ENCODE data around the gene ITM2B.
"Not testable (repeated sequence)": the region's sequence is repeated elsewhere in the genome, so short reads cannot be mapped to it uniquely, and the experiment has no call there.

ITM2B gene

DNA sequence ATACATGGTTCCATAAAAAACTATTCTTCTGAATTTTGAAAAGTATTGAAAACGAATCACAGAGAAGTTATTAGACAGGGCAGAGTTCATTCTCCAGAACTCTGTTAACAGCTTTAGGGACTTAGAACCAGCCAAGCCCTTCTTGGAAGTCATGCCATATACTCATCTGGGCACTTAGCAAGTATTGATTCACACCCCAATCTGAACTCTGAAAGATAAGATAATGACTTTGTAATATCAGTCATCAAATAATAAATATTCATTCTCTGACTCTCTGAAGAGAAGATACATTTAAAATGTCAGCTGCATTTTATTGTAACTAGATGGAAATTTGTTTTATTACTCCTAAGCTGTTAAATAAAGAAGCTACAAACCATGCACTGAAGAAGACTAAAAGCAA lies 43.8 kb upstream of the ITM2B start:
- Histone ChIP-seq H3K27me3 (ENCODE audit: insufficient read depth, low read length, poor library complexity) (no peaks in the 10 kb centered on the region), H3K36me3 (ENCODE audit: control insufficient read depth, insufficient read depth, low read length) (no peaks in the 10 kb centered on the region), H3K4me3 (ENCODE audit: low read length) (no peak overlapping the region), H3K18ac (ENCODE audit: low read length) (no peak overlapping the region), H3K4me2 (ENCODE audit: low read length) (no peak overlapping the region), H3K27ac (ENCODE audit: low read depth, low read length) (no peak overlapping the region), H2BK120ac (ENCODE audit: low read depth, low read length) (no peak overlapping the region), H3K79me2 (ENCODE audit: control insufficient read depth, insufficient read depth, low read length) (no peaks in the 10 kb centered on the region), H2AK5ac (ENCODE audit: low read length) (no peak overlapping the region), H2BK15ac (replicated peaks; ENCODE audit: low read depth) (no peak overlapping the region), H3K79me1 (ENCODE audit: low read length) (no peaks in the 10 kb centered on the region), H3K56ac (ENCODE audit: low read length) (no peak overlapping the region), H3K4ac (ENCODE audit: low read depth, low read length) (no peak overlapping the region), H4K8ac (ENCODE audit: low read depth, low read length) (no peak overlapping the region), H3K4me1 (ENCODE audit: control insufficient read depth, low read depth, low read length) (no peaks in the 10 kb centered on the region), H4K5ac (ENCODE audit: low read length) (no peak overlapping the region), H2BK5ac (ENCODE audit: low read length) (no peak overlapping the region), H3K23ac (ENCODE audit: low read length) (no peak overlapping the region), H3K9ac (ENCODE audit: low read length) (no peak overlapping the region)
- WGBS (ENCODE audit: extremely low coverage, insufficient coverage, low lambda C conversion rate), result 100% methylated on average over 1 of the region's 1 CpG
- DNase-seq, result no peak

DNA sequence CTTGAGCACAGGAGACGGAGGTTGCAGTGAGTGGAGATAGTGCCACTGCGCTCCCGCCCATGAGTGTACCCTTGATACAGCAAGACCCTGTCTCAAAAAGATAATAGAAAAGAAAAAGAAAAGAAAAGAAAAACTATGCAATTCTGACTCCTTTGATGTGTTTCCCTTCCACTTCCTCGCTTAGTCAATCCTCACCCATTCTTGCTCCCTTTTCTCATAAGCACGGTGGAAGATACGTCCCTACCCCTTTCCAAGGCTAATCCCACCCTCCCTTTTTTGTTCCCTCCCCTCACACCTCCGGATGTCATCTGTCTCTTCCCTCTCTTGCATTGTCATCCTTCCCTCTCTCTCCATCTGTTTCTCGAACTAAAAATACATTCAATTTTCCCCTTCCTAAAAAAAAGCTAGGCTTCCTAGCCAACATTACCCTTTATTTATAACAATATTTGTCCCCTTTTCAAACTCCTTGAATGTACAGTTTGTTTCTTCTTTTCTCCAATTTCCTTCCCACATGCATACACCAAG lies 40.5 kb upstream of the ITM2B start:
- H3K79me2 ChIP-seq (ENCODE audit: control insufficient read depth, insufficient read depth, low read length), result no peaks in the 10 kb centered on the region
- no peaks in the 10 kb centered on the region for H3K4me1 ChIP-seq (ENCODE audit: control insufficient read depth, low read depth, low read length)
- no peak overlapping the region for H4K5ac ChIP-seq (ENCODE audit: low read length)
- no peaks in the 10 kb centered on the region for H3K27me3 ChIP-seq (ENCODE audit: insufficient read depth, low read length, poor library complexity)
- H3K23ac ChIP-seq (ENCODE audit: low read length), result no peak overlapping the region
- no peak for DNase-seq
- no peak overlapping the region for H3K4ac ChIP-seq (ENCODE audit: low read depth, low read length)
- H3K4me2 ChIP-seq (ENCODE audit: low read length), result no peak overlapping the region
- H3K27ac ChIP-seq (ENCODE audit: low read depth, low read length), result no peak overlapping the region
- no peak overlapping the region for H2BK120ac ChIP-seq (ENCODE audit: low read depth, low read length)
- no peaks in the 10 kb centered on the region for H3K36me3 ChIP-seq (ENCODE audit: control insufficient read depth, insufficient read depth, low read length)
- H2BK5ac ChIP-seq (ENCODE audit: low read length), result no peak overlapping the region
- no peak overlapping the region for H3K56ac ChIP-seq (ENCODE audit: low read length)
- H3K9ac ChIP-seq (ENCODE audit: low read length), result no peak overlapping the region
- no peak overlapping the region for H2BK15ac ChIP-seq (replicated peaks; ENCODE audit: low read depth)
- H4K8ac ChIP-seq (ENCODE audit: low read depth, low read length), result no peak overlapping the region
- H3K79me1 ChIP-seq (ENCODE audit: low read length), result no peaks in the 10 kb centered on the region
- 100% methylated on average over 1 of the region's 8 CpGs for WGBS (ENCODE audit: extremely low coverage, insufficient coverage, low lambda C conversion rate)
- no peak overlapping the region for H3K4me3 ChIP-seq (ENCODE audit: low read length)
- no peak overlapping the region for H3K18ac ChIP-seq (ENCODE audit: low read length)
- H2AK5ac ChIP-seq (ENCODE audit: low read length), result no peak overlapping the region

DNA sequence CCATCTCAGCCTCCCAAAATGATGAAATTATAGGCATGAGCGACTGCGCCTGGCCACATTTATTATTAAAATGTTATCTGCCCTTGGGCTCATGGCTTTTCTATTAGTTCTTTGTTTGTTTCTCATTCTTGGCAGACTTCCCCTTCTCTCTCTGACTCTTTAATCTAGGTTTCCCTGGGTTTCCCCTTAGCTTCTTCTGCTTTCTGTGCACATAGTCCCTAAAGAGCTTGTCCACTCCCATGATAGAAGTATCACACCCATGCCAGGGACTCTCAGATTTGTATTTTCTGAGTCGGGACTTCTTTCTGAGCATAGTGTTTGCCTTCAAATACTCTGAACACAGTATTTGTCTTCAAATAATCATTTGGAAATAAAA lies 38.6 kb upstream of the ITM2B start:
- no CpG with 5 or more reads among the region's 3 CpGs for WGBS (ENCODE audit: extremely low coverage, insufficient coverage, low lambda C conversion rate)
- DNase-seq, result no peak
- H3K36me3 ChIP-seq (ENCODE audit: control insufficient read depth, insufficient read depth, low read length), result no peaks in the 10 kb centered on the region

GRCh38 chr13:48199404-48199946 lies 33.5 kb upstream of the ITM2B start:
- no peak overlapping the region for H2AK5ac ChIP-seq (ENCODE audit: low read length)
- H3K4ac ChIP-seq (ENCODE audit: low read depth, low read length), result no peak overlapping the region
- no peak for DNase-seq
- H3K4me1 ChIP-seq (ENCODE audit: control insufficient read depth, low read depth, low read length), result no peaks in the 10 kb centered on the region
- H3K27ac ChIP-seq (ENCODE audit: low read depth, low read length), result no peak overlapping the region
- no peaks in the 10 kb centered on the region for H3K79me1 ChIP-seq (ENCODE audit: low read length)
- no peak overlapping the region for H2BK5ac ChIP-seq (ENCODE audit: low read length)
- H3K36me3 ChIP-seq (ENCODE audit: control insufficient read depth, insufficient read depth, low read length), result no peaks in the 10 kb centered on the region
- no peak overlapping the region for H3K23ac ChIP-seq (ENCODE audit: low read length)
- H2BK120ac ChIP-seq (ENCODE audit: low read depth, low read length), result no peak overlapping the region
- no peak overlapping the region for H4K8ac ChIP-seq (ENCODE audit: low read depth, low read length)
- no peak overlapping the region for H3K56ac ChIP-seq (ENCODE audit: low read length)
- no CpG with 5 or more reads among the region's 4 CpGs for WGBS (ENCODE audit: extremely low coverage, insufficient coverage, low lambda C conversion rate)
- no peak overlapping the region for H2BK15ac ChIP-seq (replicated peaks; ENCODE audit: low read depth)
- no peak overlapping the region for H3K4me2 ChIP-seq (ENCODE audit: low read length)
- no peak overlapping the region for H4K5ac ChIP-seq (ENCODE audit: low read length)
- H3K27me3 ChIP-seq (ENCODE audit: insufficient read depth, low read length, poor library complexity), result no peaks in the 10 kb centered on the region
- H3K4me3 ChIP-seq (ENCODE audit: low read length), result no peak overlapping the region
- no peak overlapping the region for H3K9ac ChIP-seq (ENCODE audit: low read length)
- H3K18ac ChIP-seq (ENCODE audit: low read length), result no peak overlapping the region
- H3K79me2 ChIP-seq (ENCODE audit: control insufficient read depth, insufficient read depth, low read length), result no peaks in the 10 kb centered on the region

More for the DNA sequence above, 38.6 kb upstream of the ITM2B start:
- no peak overlapping the region for H2BK5ac ChIP-seq (ENCODE audit: low read length)
- H3K4me1 ChIP-seq (ENCODE audit: control insufficient read depth, low read depth, low read length), result no peaks in the 10 kb centered on the region
- no peak overlapping the region for H3K23ac ChIP-seq (ENCODE audit: low read length)
- H3K4me3 ChIP-seq (ENCODE audit: low read length), result no peak overlapping the region
- H2AK5ac ChIP-seq (ENCODE audit: low read length), result no peak overlapping the region
- no peaks in the 10 kb centered on the region for H3K79me1 ChIP-seq (ENCODE audit: low read length)
- no peaks in the 10 kb centered on the region for H3K27me3 ChIP-seq (ENCODE audit: insufficient read depth, low read length, poor library complexity)
- H3K18ac ChIP-seq (ENCODE audit: low read length), result no peak overlapping the region
- H4K8ac ChIP-seq (ENCODE audit: low read depth, low read length), result no peak overlapping the region
- no peak overlapping the region for H2BK120ac ChIP-seq (ENCODE audit: low read depth, low read length)
- no peak overlapping the region for H3K27ac ChIP-seq (ENCODE audit: low read depth, low read length)
- H3K4ac ChIP-seq (ENCODE audit: low read depth, low read length), result no peak overlapping the region
- H3K9ac ChIP-seq (ENCODE audit: low read length), result no peak overlapping the region
- no peak overlapping the region for H3K4me2 ChIP-seq (ENCODE audit: low read length)
- no peak overlapping the region for H4K5ac ChIP-seq (ENCODE audit: low read length)
- H3K56ac ChIP-seq (ENCODE audit: low read length), result no peak overlapping the region
- no peak overlapping the region for H2BK15ac ChIP-seq (replicated peaks; ENCODE audit: low read depth)
- no peaks in the 10 kb centered on the region for H3K79me2 ChIP-seq (ENCODE audit: control insufficient read depth, insufficient read depth, low read length)

GRCh38 chr13:48201044-48201443 lies 32.0 kb upstream of the ITM2B start:
- H3K4me3 ChIP-seq (ENCODE audit: low read length), result no peak overlapping the region
- no peaks in the 10 kb centered on the region for H3K27me3 ChIP-seq (ENCODE audit: insufficient read depth, low read length, poor library complexity)
- H4K8ac ChIP-seq (ENCODE audit: low read depth, low read length), result no peak overlapping the region
- H3K79me1 ChIP-seq (ENCODE audit: low read length), result no peaks in the 10 kb centered on the region
- WGBS (ENCODE audit: extremely low coverage, insufficient coverage, low lambda C conversion rate), result no CpG with 5 or more reads among the region's 3 CpGs
- H3K18ac ChIP-seq (ENCODE audit: low read length), result no peak overlapping the region
- no peak overlapping the region for H3K4ac ChIP-seq (ENCODE audit: low read depth, low read length)
- H3K9ac ChIP-seq (ENCODE audit: low read length), result no peak overlapping the region
- H3K4me2 ChIP-seq (ENCODE audit: low read length), result no peak overlapping the region
- no peak overlapping the region for H2BK15ac ChIP-seq (replicated peaks; ENCODE audit: low read depth)
- H3K23ac ChIP-seq (ENCODE audit: low read length), result no peak overlapping the region
- H4K5ac ChIP-seq (ENCODE audit: low read length), result no peak overlapping the region
- H3K27ac ChIP-seq (ENCODE audit: low read depth, low read length), result no peak overlapping the region
- H2AK5ac ChIP-seq (ENCODE audit: low read length), result no peak overlapping the region
- H2BK5ac ChIP-seq (ENCODE audit: low read length), result no peak overlapping the region
- H2BK120ac ChIP-seq (ENCODE audit: low read depth, low read length), result no peak overlapping the region
- H3K4me1 ChIP-seq (ENCODE audit: control insufficient read depth, low read depth, low read length), result no peaks in the 10 kb centered on the region
- DNase-seq, result no peak
- H3K79me2 ChIP-seq (ENCODE audit: control insufficient read depth, insufficient read depth, low read length), result no peaks in the 10 kb centered on the region
- H3K36me3 ChIP-seq (ENCODE audit: control insufficient read depth, insufficient read depth, low read length), result no peaks in the 10 kb centered on the region
- no peak overlapping the region for H3K56ac ChIP-seq (ENCODE audit: low read length)

DNA sequence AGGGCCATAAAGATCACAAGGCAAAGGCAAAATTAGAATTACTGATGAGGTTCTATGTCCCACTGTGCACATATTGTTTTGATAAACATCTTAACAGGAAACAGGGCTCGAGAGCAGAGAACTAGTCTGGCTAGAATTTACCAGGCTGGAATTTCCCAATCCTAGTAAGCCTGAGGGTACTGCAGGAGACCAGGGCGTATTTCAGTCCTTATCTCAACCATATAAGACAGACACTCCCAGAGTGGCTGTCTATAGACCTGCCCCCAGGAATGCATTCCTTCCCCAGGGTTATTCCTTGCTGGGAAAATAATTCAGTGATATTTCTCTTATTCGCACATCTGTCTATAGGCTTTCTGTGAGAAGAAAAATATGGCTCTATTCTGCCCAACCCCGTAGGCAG lies 25.8 kb upstream of the ITM2B start:
- H2BK15ac ChIP-seq (replicated peaks; ENCODE audit: low read depth); H3K4me3 ChIP-seq (ENCODE audit: low read length); H3K4me1 ChIP-seq (ENCODE audit: control insufficient read depth, low read depth, low read length); H2BK120ac ChIP-seq (ENCODE audit: low read depth, low read length); H2AK5ac ChIP-seq (ENCODE audit: low read length); H3K9ac ChIP-seq (ENCODE audit: low read length); H3K36me3 ChIP-seq (ENCODE audit: control insufficient read depth, insufficient read depth, low read length); H3K27ac ChIP-seq (ENCODE audit: low read depth, low read length); H3K79me2 ChIP-seq (ENCODE audit: control insufficient read depth, insufficient read depth, low read length); H4K8ac ChIP-seq (ENCODE audit: low read depth, low read length); H3K27me3 ChIP-seq (ENCODE audit: insufficient read depth, low read length, poor library complexity); H3K4me2 ChIP-seq (ENCODE audit: low read length); H3K79me1 ChIP-seq (ENCODE audit: low read length); H4K5ac ChIP-seq (ENCODE audit: low read length); DNase-seq; H3K18ac ChIP-seq (ENCODE audit: low read length); H3K23ac ChIP-seq (ENCODE audit: low read length); H2BK5ac ChIP-seq (ENCODE audit: low read length); H3K4ac ChIP-seq (ENCODE audit: low read depth, low read length); H3K56ac ChIP-seq (ENCODE audit: low read length): not testable (repeated sequence)
- WGBS (ENCODE audit: extremely low coverage, insufficient coverage, low lambda C conversion rate), result no CpG with 5 or more reads among the region's 4 CpGs
